Measurements from ENCODE around the gene DHH.

- no peak for TF ChIP-seq POLR2AphosphoS5 (IDR thresholded peaks at IDR 0.05; ENCODE audit: low read depth, low read length)
- no peak for TF ChIP-seq TAF1 (IDR thresholded peaks at IDR 0.05; ENCODE audit: low read depth, low read length)
- TF ChIP-seq POLR2A (IDR thresholded peaks at IDR 0.05; ENCODE audit: low read depth, low read length), result no peak
- no peak for TF ChIP-seq POU2F2 (IDR thresholded peaks at IDR 0.05; ENCODE audit: low read depth, low read length)
- TF ChIP-seq SPI1 (IDR thresholded peaks at IDR 0.05; ENCODE audit: low read depth, low read length), result no peak
- no peak for TF ChIP-seq PAX5 (IDR thresholded peaks at IDR 0.05; ENCODE audit: insufficient read depth, low read length, severe bottlenecking)
Measured at GRCh38 chr12:49091836-49092085, 2.8 kb downstream of the DHH start.
